OCI-LY3 (cell line): Measurements from ENCODE around the gene DIPK2A.

Experiments
- EZH2phosphoT487 ChIP-seq: fragments of 200-600 bp; shearing (Covaris generic); IDR thresholded peaks from 2 replicates; pipeline ENCODE4 v1.6.1; 2018; ENCODE audit warnings: antibody characterized with exemption, mixed run types, low read depth
- TF ChIP-seq, protein P1 (sequence below): fragments of 200-600, 300-600 bp; sonication (generic); IDR thresholded peaks from 2 replicates; pipeline ENCODE4 v1.5.1; 2014; ENCODE audit warnings: antibody characterized with exemption, low read length, low read depth

DNA sequence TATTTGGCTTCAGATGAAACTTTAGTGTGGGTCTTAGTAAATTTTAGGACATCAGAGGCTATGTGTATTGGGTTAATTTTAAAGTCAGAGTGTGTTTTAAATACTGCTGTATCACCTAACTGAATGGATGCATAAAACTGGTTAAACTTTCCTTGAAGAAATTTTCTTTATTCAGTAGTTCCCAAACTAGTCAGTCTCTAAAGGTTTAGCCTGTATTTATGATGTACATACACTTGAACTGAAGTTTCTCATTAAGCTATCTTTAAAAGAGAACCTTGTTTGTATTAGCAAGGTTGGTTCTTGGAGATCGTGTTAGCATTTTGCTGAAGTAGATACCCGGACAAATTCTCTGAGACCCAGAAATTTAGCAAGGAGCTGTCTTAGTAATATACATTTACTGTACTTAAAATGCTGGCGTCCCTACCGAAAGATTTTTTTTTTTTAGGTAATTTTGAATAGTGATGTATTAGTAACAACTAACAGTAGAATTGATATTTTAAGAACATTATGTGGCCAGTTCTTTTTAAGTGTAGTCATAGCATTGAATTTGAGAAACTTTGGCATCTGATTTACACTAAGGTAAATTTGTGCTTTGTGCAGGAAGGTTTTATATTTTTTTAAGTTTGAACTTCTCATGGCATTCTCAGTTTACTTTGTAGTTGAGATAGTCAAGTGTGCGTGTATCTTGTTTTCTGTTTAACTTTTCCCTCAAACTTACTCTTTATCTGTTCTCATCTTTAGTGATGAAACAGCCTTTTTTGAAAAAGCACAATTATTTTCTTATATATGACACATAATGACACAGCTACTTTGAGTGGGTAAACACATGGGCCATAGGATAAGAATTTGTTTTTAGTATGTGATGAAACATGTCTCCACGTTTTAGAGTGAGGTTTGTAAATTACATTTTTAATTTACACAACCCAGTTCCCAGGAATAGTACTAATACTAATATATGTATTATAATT is 2.9 kb downstream of the DIPK2A start:
- TF ChIP-seq, protein P1, sequence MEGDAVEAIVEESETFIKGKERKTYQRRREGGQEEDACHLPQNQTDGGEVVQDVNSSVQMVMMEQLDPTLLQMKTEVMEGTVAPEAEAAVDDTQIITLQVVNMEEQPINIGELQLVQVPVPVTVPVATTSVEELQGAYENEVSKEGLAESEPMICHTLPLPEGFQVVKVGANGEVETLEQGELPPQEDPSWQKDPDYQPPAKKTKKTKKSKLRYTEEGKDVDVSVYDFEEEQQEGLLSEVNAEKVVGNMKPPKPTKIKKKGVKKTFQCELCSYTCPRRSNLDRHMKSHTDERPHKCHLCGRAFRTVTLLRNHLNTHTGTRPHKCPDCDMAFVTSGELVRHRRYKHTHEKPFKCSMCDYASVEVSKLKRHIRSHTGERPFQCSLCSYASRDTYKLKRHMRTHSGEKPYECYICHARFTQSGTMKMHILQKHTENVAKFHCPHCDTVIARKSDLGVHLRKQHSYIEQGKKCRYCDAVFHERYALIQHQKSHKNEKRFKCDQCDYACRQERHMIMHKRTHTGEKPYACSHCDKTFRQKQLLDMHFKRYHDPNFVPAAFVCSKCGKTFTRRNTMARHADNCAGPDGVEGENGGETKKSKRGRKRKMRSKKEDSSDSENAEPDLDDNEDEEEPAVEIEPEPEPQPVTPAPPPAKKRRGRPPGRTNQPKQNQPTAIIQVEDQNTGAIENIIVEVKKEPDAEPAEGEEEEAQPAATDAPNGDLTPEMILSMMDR = no peak
- TF ChIP-seq EZH2phosphoT487 = no peak
